ENCODE data around the gene CYBC1.

CYBC1 gene

GRCh38 chr17:82408288-82408937 is 42.1 kb downstream of the CYBC1 start:
- no peak for DNase-seq (ENCODE audit: low read depth in 2 of 2)

- no peak for DNase-seq (ENCODE audit: low read depth in 2 of 2)
Observed at GRCh38 chr17:82407255-82407654, 43.3 kb downstream of the CYBC1 start.

- no peak for DNase-seq (ENCODE audit: low read depth in 2 of 2)
Observed at GRCh38 chr17:82406131-82406671, 44.4 kb downstream of the CYBC1 start.

GRCh38 chr17:82405051-82405450 is 45.5 kb downstream of the CYBC1 start:
- no peak for DNase-seq (ENCODE audit: low read depth in 2 of 2)

GRCh38 chr17:82403662-82404660 is 46.6 kb downstream of the CYBC1 start:
- DNase-seq (ENCODE audit: low read depth in 2 of 2): no peak

- no peak for DNase-seq (ENCODE audit: low read depth in 2 of 2)
Observed at GRCh38 chr17:82402865-82403264, 47.7 kb downstream of the CYBC1 start.

GRCh38 chr17:82400830-82401229 is 49.7 kb downstream of the CYBC1 start:
- DNase-seq (ENCODE audit: low read depth in 2 of 2): peak; percentile 36

- DNase-seq (ENCODE audit: low read depth in 2 of 2): no peak
Observed at GRCh38 chr17:82400206-82400605, 50.3 kb downstream of the CYBC1 start.

GRCh38 chr17:82399601-82400101 is 50.9 kb downstream of the CYBC1 start:
- no peak for DNase-seq (ENCODE audit: low read depth in 2 of 2)

- DNase-seq (ENCODE audit: low read depth in 2 of 2): no peak
Observed at GRCh38 chr17:82399041-82399441, 51.5 kb downstream of the CYBC1 start.

- no peak for DNase-seq (ENCODE audit: low read depth in 2 of 2)
Observed at GRCh38 chr17:82397449-82398335, 52.9 kb downstream of the CYBC1 start.

- DNase-seq (ENCODE audit: low read depth in 2 of 2): no peak
Observed at GRCh38 chr17:82396601-82397435, 53.7 kb downstream of the CYBC1 start.

GRCh38 chr17:82394278-82394677 is 56.3 kb downstream of the CYBC1 start:
- no peak for DNase-seq (ENCODE audit: low read depth in 2 of 2)

- no peak for DNase-seq (ENCODE audit: low read depth in 2 of 2)
Observed at GRCh38 chr17:82392941-82393340, 57.6 kb downstream of the CYBC1 start.

All from stimulated activated CD8-positive, alpha-beta memory T cell treated with anti-CD3 and anti-CD28 coated beads, Interleukin-2, amount 100 ng/mL, for 48 hours (primary cell).